Uterus (tissue), 4 donors: ENCODE results near the gene U2SURP. TPM values are rescaled to one million over a fixed set of nuclear protein-coding genes. Genes with fewer than 3 reads are reported as not detected.

Source experiments
- DNase-seq, 2 donors: peaks; one replicate each; pipeline ENCODE4 v3.0.0-alpha.2; 2019 to 2020
- H3K27ac ChIP-seq, 2 donors: fragments of 200-600 bp; sonication (generic); 1 replicate in 1 of 2; 2 replicates in 1 of 2; pipeline ENCODE4 v1.5.1; 2016 to 2018
- H3K27me3 ChIP-seq, 2 donors: fragments of 200-600 bp; sonication (generic); one replicate each; pipeline ENCODE4 v1.5.1; 2018 to 2019; ENCODE audit warnings: control low read depth in 1 of 2
- H3K36me3 ChIP-seq, 2 donors: fragments of 200-600 bp; sonication (generic); one replicate each; pipeline ENCODE4 v1.5.1; 2019; ENCODE audit warnings: control low read depth in 1 of 2
- H3K4me1 ChIP-seq, 2 donors: fragments of 200-600 bp; sonication (generic); one replicate each; pipeline ENCODE4 v1.5.1; 2018 to 2019; ENCODE audit warnings: control low read depth in 1 of 2
- H3K4me3 ChIP-seq, 2 donors: fragments of 200-600 bp; sonication (generic); 1 replicate in 1 of 2; 2 replicates in 1 of 2; pipeline ENCODE4 v1.5.1; 2018 to 2019; ENCODE audit warnings: mild to moderate bottlenecking in 1 of 2
- H3K9me3 ChIP-seq, 2 donors: fragments of 200-600 bp; sonication (generic); one replicate each; pipeline ENCODE4 v1.5.1; 2019; ENCODE audit warnings: control low read depth in 1 of 2
- POLR2A ChIP-seq, 2 donors: fragments of 450-650 bp; IDR thresholded peaks; one replicate each; pipeline ENCODE4 v1.6.1; 2016; ENCODE audit warnings: antibody characterized with exemption in 2 of 2, mild to moderate bottlenecking in 1 of 2, moderate library complexity in 1 of 2
- intact Hi-C: fragments of 100-400 bp; cut with DNase I; formaldehyde crosslinking; loops from one replicate; pipeline ENCODE4 v1.15.1; 2023; ENCODE audit warnings: low total_unique reads
- total RNA-seq, 4 donors: library from RNA; depleted of rRNA in 3 of 4; stranded (reverse); fragments of >200 nt in 3 of 4; gene quantifications; one replicate each; pipeline versions ENCODE4 v1.1.0 to v1.2.4, GENCODE V29; 2014 to 2023
- TF ChIP-seq, protein P1 (sequence below), 4 experiments: fragments of 200-600 bp in 2 of 4; fragments of 450-650 bp in 2 of 4; sonication (generic) in 2 of 4; IDR thresholded peaks; one replicate each; pipeline ENCODE4 v1.5.1; 2016 to 2019; ENCODE audit warnings: antibody characterized with exemption in 4 of 4, mild to moderate bottlenecking in 2 of 4, moderate library complexity in 1 of 4
- donor health status: DM: yes; HTN: yes; CAD: no.

The U2SURP gene
- total RNA-seq, 4 donors from 2014 or later = 43.3 to 178 (median 87.2) TPM

DNA sequence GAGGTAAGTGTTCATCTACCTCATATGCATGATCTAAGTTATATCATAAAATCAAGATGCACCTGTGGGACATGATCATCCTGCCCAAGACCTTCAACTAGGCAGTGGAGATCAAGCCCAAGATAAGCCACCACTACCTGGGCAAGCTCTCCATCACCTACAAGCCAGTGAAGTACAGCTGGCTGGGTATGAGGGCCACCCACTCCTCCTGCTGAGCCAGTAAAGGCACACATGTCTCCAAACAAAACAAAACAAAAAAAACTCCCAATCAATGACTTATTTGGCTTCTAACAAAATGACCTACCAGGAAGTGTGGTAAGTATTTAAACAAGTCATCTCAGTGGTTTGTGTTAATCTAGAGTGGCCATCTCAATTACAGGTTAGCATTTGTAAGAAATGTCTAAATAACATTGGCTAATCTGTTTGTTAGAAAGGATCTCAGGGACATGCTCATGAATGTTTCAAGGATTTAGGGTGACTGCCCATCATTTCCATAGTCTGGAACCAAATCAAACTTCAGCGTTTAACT, 41.0 kb upstream of the U2SURP start:
- H3K36me3 ChIP-seq = no peaks in the 10 kb centered on the region
- TF ChIP-seq POLR2A (IDR thresholded peaks at IDR 0.05) = no peak
- TF ChIP-seq, protein P1, sequence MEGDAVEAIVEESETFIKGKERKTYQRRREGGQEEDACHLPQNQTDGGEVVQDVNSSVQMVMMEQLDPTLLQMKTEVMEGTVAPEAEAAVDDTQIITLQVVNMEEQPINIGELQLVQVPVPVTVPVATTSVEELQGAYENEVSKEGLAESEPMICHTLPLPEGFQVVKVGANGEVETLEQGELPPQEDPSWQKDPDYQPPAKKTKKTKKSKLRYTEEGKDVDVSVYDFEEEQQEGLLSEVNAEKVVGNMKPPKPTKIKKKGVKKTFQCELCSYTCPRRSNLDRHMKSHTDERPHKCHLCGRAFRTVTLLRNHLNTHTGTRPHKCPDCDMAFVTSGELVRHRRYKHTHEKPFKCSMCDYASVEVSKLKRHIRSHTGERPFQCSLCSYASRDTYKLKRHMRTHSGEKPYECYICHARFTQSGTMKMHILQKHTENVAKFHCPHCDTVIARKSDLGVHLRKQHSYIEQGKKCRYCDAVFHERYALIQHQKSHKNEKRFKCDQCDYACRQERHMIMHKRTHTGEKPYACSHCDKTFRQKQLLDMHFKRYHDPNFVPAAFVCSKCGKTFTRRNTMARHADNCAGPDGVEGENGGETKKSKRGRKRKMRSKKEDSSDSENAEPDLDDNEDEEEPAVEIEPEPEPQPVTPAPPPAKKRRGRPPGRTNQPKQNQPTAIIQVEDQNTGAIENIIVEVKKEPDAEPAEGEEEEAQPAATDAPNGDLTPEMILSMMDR (IDR thresholded peaks at IDR 0.05) = no peak

DNA sequence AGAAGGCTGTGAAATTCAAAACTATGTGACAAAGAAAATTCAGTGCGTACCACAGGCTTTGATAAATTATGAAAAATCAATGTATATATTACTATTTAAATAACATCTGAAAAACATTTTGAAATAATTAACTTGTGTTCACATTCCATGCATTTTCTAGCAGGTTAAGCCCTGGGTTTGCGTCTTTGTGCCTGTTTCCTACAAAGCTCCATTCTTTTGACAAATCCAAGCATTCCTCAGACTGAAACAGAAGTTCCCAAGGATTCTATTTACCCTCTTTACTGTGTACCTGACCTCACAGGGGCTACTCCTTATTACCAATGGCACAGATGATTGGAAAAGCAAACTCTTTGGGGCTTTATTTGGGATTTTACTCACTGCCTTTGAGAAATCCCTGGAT, 39.8 kb upstream of the U2SURP start:
- no peaks in the 10 kb centered on the region for H3K27me3 ChIP-seq
- H3K36me3 ChIP-seq = no peaks in the 10 kb centered on the region
- TF ChIP-seq POLR2A (IDR thresholded peaks at IDR 0.05) = no peak
- TF ChIP-seq, protein P1 (IDR thresholded peaks at IDR 0.05) = no peak
- intact Hi-C loops = no loop called here
- DNase-seq = no peak
- H3K4me3 ChIP-seq = no peak overlapping the region
- H3K9me3 ChIP-seq = no peaks in the 10 kb centered on the region
- no peak overlapping the region for H3K27ac ChIP-seq
- H3K4me1 ChIP-seq = peaks cover 0 to 7% of the 10 kb centered on the region in 2 donors

More for the DNA sequence above, 41.0 kb upstream of the U2SURP start:
- intact Hi-C loops = no loop called here
- no peak overlapping the region for H3K27ac ChIP-seq
- no peak for DNase-seq
- no peaks in the 10 kb centered on the region for H3K9me3 ChIP-seq
- peaks cover 0 to 7% of the 10 kb centered on the region in 2 donors for H3K4me1 ChIP-seq
- no peak overlapping the region for H3K4me3 ChIP-seq
- no peaks in the 10 kb centered on the region for H3K27me3 ChIP-seq

DNA sequence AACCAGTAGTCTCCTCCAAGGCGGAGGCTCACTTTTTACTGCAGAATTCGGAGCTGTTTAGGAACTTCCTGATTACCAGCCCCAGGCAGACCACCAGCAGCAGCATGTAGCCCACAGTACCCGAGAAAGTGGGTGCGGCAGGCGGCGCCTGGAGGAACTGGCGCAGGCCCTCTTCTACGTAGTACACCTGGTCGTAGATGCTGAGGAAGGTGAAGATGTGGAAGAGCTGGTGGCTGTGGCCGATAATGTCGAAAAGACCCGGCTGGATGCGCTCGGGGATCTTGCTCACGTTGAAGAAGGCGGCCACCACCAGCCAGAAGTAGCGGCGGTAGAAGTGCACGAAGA, 39.2 kb upstream of the U2SURP start:
- Histone ChIP-seq H3K4me1 (peaks cover 0 to 7% of the 10 kb centered on the region in 2 donors), H3K9me3 (no peaks in the 10 kb centered on the region), H3K27me3 (no peaks in the 10 kb centered on the region), H3K27ac (no peak overlapping the region), H3K36me3 (no peaks in the 10 kb centered on the region), H3K4me3 (no peak overlapping the region)
- no peak for DNase-seq
- TF ChIP-seq, protein P1 (IDR thresholded peaks at IDR 0.05) = no peak
- TF ChIP-seq POLR2A (IDR thresholded peaks at IDR 0.05) = no peak
- intact Hi-C loops = no loop called here

DNA sequence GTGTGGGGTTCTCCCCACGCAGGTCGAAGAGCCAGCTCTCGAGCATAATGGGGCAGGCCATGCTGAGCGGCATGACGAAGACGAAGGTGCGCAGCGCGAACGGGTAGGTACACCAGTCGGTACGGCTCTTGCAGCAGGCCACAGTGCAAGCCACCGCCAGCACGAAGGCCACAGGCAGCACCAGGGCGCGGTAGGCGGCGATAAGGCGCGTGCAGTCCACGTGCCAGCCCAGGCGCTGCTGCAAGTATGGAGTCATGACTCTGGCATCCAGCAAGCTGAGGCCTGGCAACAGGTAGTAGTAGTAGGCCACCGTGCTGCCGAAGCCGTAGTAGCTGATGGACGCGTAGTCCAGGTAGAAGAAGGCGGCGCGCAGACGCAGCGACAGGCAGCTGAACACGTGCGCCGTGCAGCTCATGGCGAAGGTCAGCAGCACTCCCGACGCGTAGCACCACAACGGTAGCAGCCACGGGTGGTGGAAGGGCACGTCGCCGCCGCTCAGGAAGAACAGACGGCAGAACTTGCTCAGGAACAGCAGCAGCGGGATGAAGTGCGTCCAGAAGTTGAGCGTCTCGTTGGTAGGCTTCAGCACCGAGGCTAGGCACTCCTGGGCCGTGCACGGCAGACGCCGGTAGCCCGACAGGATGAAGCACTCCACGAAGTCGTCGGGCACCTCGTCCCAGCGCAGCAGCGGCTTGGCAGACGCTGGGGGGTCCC, 38.7 kb upstream of the U2SURP start:
- TF ChIP-seq, protein P1 (IDR thresholded peaks at IDR 0.05) = no peak
- no peak for TF ChIP-seq POLR2A (IDR thresholded peaks at IDR 0.05)
- no peak for DNase-seq
- no peaks in the 10 kb centered on the region for H3K9me3 ChIP-seq
- no peaks in the 10 kb centered on the region for H3K27me3 ChIP-seq
- H3K27ac ChIP-seq = no peak overlapping the region
- no peaks in the 10 kb centered on the region for H3K36me3 ChIP-seq
- no peak overlapping the region for H3K4me3 ChIP-seq
- intact Hi-C loops = no loop called here
- peaks cover 0 to 7% of the 10 kb centered on the region in 2 donors for H3K4me1 ChIP-seq

DNA sequence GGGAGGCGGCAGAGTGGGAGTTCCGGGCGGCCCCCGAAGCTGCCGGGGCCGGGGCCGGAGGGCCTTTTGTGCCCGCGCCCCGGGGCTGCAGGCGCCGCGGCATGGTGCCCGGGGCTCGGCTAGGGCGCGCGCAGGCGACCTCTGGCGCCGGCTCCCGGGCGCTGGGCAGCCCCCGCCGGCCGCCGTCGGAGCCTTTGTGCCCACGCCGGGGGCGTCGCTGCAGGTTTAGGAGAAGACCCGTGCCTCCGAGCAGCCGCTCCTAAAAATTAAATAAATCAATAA, 38.2 kb upstream of the U2SURP start:
- no peak overlapping the region for H3K4me3 ChIP-seq
- intact Hi-C loops = no loop called here

More for the DNA sequence above, 38.2 kb upstream of the U2SURP start:
- Histone ChIP-seq H3K9me3 (no peaks in the 10 kb centered on the region), H3K36me3 (no peaks in the 10 kb centered on the region), H3K4me1 (peaks cover 0 to 7% of the 10 kb centered on the region in 2 donors), H3K27me3 (no peaks in the 10 kb centered on the region), H3K27ac (no peak overlapping the region)
- DNase-seq = no peak
- TF ChIP-seq, protein P1 (IDR thresholded peaks at IDR 0.05) = no peak
- no peak for TF ChIP-seq POLR2A (IDR thresholded peaks at IDR 0.05)
